ENCODE data around the gene NXPH4. TPM values are rescaled to one million over a fixed set of nuclear protein-coding genes. Genes with fewer than 3 reads are reported as not detected.
A peak's percentile ranks its signal among the peaks of the same experiment; 100 is the strongest.

Gene NXPH4
- total RNA-seq, 1 donor from 2014 or later: not detected

DNA sequence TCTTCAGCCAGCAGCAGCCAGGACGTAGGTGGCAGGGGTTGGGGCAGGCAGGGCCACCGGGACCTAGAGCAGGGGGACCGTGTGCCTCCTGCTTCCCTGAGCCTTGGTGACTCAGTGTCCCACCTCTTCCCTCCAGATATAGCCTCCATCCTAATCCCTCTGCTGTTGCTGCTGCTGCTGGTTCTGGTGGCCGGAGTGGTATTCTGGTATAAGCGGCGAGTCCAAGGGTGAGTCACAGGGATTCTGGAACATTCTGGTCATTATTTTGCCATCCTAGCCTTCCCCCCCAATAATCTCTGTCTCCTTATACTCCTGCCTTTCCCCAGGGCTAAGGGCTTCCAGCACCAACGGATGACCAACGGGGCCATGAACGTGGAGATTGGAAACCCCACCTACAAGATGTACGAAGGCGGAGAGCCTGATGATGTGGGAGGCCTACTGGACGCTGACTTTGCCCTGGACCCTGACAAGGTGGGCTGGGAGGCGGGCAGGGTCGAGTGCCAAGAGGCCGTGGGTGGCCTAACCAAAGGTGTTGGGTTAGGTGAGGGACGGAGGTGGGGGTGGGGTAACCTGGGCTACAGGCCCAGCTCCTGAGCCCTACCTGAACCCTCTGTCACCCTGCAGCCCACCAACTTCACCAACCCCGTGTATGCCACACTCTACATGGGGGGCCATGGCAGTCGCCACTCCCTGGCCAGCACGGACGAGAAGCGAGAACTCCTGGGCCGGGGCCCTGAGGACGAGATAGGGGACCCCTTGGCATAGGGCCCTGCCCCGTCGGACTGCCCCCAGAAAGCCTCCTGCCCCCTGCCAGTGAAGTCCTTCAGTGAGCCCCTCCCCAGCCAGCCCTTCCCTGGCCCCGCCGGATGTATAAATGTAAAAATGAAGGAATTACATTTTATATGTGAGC is 4.5 kb upstream of the NXPH4 start:
- Histone ChIP-seq H3K9me3 (no peaks in the 10 kb centered on the region), H3K4me1 (peaks cover 18% of the 10 kb centered on the region), H3K36me3 (peaks cover 45% of the 10 kb centered on the region), H3K27ac (no peak overlapping the region), H3K27me3 (peaks cover 27% of the 10 kb centered on the region), H3K4me3 (no peak overlapping the region)
- DNase-seq: no peak
- TF ChIP-seq, protein P1, sequence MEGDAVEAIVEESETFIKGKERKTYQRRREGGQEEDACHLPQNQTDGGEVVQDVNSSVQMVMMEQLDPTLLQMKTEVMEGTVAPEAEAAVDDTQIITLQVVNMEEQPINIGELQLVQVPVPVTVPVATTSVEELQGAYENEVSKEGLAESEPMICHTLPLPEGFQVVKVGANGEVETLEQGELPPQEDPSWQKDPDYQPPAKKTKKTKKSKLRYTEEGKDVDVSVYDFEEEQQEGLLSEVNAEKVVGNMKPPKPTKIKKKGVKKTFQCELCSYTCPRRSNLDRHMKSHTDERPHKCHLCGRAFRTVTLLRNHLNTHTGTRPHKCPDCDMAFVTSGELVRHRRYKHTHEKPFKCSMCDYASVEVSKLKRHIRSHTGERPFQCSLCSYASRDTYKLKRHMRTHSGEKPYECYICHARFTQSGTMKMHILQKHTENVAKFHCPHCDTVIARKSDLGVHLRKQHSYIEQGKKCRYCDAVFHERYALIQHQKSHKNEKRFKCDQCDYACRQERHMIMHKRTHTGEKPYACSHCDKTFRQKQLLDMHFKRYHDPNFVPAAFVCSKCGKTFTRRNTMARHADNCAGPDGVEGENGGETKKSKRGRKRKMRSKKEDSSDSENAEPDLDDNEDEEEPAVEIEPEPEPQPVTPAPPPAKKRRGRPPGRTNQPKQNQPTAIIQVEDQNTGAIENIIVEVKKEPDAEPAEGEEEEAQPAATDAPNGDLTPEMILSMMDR (IDR thresholded peaks at IDR 0.05): no peak
- intact Hi-C loops (cut with DNase I): no loop called here
- no peak for ATAC-seq

DNA sequence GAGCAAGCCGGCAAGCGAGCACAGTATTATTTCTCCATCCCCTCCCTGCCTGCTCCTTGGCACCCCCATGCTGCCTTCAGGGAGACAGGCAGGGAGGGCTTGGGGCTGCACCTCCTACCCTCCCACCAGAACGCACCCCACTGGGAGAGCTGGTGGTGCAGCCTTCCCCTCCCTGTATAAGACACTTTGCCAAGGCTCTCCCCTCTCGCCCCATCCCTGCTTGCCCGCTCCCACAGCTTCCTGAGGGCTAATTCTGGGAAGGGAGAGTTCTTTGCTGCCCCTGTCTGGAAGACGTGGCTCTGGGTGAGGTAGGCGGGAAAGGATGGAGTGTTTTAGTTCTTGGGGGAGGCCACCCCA is 3.9 kb upstream of the NXPH4 start:
- ATAC-seq: no peak
- DNase-seq: no peak
- Histone ChIP-seq H3K36me3 (peaks cover 39% of the 10 kb centered on the region), H3K4me1 (peaks cover 24% of the 10 kb centered on the region), H3K4me3 (no peak overlapping the region), H3K27ac (no peak overlapping the region), H3K9me3 (no peaks in the 10 kb centered on the region), H3K27me3 (peaks cover 33% of the 10 kb centered on the region)
- intact Hi-C loops (cut with DNase I): no loop called here
- TF ChIP-seq, protein P1 (IDR thresholded peaks at IDR 0.05): no peak

DNA sequence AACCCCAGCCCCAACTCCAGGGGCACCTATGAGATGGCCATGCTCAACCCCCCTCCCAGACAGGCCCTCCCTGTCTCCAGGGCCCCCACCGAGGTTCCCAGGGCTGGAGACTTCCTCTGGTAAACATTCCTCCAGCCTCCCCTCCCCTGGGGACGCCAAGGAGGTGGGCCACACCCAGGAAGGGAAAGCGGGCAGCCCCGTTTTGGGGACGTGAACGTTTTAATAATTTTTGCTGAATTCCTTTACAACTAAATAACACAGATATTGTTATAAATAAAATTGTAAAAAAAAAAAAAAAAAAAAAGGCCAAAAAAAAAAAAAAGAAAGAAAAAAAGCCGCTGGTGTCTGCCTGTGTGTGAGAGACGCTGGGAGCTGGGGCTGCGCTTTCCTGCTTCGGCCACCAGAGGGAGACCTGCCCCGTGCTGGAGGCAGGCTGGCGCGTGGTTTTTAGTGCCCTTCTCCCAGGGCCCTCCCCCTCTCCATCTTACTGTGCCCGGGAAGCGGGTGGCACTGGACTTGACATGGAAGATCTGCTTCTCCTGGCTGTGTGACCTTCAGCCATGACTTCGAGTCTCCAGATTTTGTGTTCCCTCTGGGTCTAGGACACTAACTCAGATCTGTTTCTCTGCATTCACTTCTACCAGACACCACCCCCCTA is 3.4 kb upstream of the NXPH4 start:
- Histone ChIP-seq H3K4me1 (peaks cover 24% of the 10 kb centered on the region), H3K9me3 (no peaks in the 10 kb centered on the region), H3K27ac (no peak overlapping the region), H3K27me3 (peaks cover 38% of the 10 kb centered on the region), H3K36me3 (peaks cover 34% of the 10 kb centered on the region), H3K4me3 (no peak overlapping the region)
- intact Hi-C loops (cut with DNase I): no loop called here
- ATAC-seq (peak; percentile 87), DNase-seq (peak; percentile 92)
- TF ChIP-seq, protein P1 (IDR thresholded peaks at IDR 0.05): peak; percentile 92

DNA sequence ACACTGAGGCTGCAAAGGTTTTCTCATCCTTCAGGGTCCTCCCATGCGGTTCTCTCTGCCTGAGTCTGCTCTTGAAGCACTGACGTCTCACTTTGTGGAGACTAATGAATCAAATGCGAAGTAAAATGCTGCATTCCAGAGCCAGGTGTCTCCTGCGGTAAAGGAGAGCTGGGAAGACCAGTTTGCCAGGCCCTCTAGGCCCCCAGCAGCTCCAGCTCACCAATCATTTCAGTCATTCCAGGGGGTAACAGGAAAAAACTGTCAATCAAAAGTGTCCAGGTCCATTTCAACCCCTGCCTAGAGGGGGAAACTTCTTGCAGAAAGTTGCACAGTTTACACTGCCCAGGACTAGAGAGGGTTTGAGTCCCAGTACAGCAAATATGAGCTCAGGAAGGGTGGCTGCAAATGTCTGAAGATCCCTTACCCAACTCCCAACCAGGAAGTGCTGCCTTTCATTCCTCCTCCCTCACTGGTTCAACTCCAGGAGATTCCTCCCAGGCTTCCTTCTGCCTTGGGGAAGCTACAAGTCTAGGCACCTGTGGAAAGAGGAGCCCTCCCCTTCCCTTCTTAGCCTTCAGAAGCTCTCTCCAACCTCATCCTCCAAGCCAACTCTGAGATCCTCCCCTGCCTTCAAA is 2.7 kb upstream of the NXPH4 start:
- no peak overlapping the region for H3K27ac ChIP-seq
- H3K9me3 ChIP-seq: no peaks in the 10 kb centered on the region
- peaks cover 24% of the 10 kb centered on the region for H3K4me1 ChIP-seq
- ATAC-seq: no peak
- DNase-seq: no peak
- TF ChIP-seq, protein P1 (IDR thresholded peaks at IDR 0.05): no peak
- peaks cover 27% of the 10 kb centered on the region for H3K36me3 ChIP-seq
- intact Hi-C loops (cut with DNase I): no loop called here
- peaks cover 45% of the 10 kb centered on the region for H3K27me3 ChIP-seq
- no peak overlapping the region for H3K4me3 ChIP-seq

DNA sequence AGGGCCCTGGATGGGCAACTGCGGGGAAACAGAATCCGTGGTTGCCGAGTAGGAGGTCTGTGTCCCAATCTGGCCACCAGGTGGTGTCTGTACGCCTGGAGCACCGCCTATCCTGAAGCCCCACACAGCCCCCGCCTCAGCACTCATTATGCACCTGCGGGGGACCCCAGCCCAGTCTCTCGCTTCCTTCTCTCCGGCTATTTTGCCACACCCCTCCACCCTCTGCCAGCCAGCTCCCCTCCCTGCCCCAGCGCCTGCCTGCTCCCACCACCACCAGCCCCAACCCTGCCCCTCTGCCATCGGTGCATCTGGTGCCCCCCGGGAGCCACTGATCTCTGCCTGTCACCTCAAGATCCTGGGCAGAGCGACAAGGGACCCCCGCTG is 2.2 kb upstream of the NXPH4 start:
- Histone ChIP-seq H3K4me1 (peaks cover 24% of the 10 kb centered on the region), H3K4me3 (no peak overlapping the region), H3K27me3 (peaks cover 50% of the 10 kb centered on the region), H3K36me3 (peaks cover 22% of the 10 kb centered on the region), H3K27ac (no peak overlapping the region), H3K9me3 (no peaks in the 10 kb centered on the region)
- TF ChIP-seq, protein P1 (IDR thresholded peaks at IDR 0.05): peak; percentile 71
- intact Hi-C loops (cut with DNase I): no loop called here
- peak; percentile 59 for ATAC-seq
- no peak for DNase-seq
